CD14-positive monocyte (primary cell): Measurements from ENCODE around the gene MAPK4. TPM values are rescaled to one million over a fixed set of nuclear protein-coding genes. Genes with fewer than 3 reads are reported as not detected.

Experiments used
- DNase-seq, 3 donors: peaks; one replicate each; pipeline ENCODE4 v3.0.0-alpha.2; 2011 to 2022
- H2AFZ ChIP-seq: 2 replicates; pipeline ENCODE4 v1.6.0; 2012; ENCODE audit warnings: mild to moderate bottlenecking, low read depth, low read length, inconsistent platforms; ENCODE audit not compliant: insufficient read depth, poor library complexity, severe bottlenecking
- H3K27ac ChIP-seq, 2 donors: 1 replicate in 1 of 2; 2 replicates in 1 of 2; pipeline ENCODE4 v1.5.1; 2012 to 2013; ENCODE audit warnings: low read length in 2 of 2, control low read depth in 1 of 2, inconsistent platforms in 1 of 2, low read depth in 1 of 2, mild to moderate bottlenecking in 1 of 2
- H3K27me3 ChIP-seq, 2 donors: one replicate each; pipeline versions ENCODE4 v1.6.0 to v1.6.1; 2011 to 2013; ENCODE audit warnings: low read length in 2 of 2; ENCODE audit not compliant: control insufficient read depth in 2 of 2, insufficient read depth in 2 of 2
- H3K36me3 ChIP-seq, 2 donors: replicated peaks in 1 of 2; 1 replicate in 1 of 2; 2 replicates in 1 of 2; pipeline versions ENCODE4 v1.5.1 to v1.6.1; 2012 to 2013; ENCODE audit warnings: low read length in 2 of 2, control low read depth in 1 of 2, inconsistent platforms in 1 of 2, mild to moderate bottlenecking in 1 of 2; ENCODE audit not compliant: insufficient read depth in 2 of 2, control insufficient read depth in 1 of 2
- H3K4me1 ChIP-seq, 2 donors: 1 replicate in 1 of 2; 2 replicates in 1 of 2; pipeline versions ENCODE4 v1.5.1 to v1.6.1; 2012 to 2013; ENCODE audit warnings: low read length in 2 of 2, control low read depth in 1 of 2, inconsistent platforms in 1 of 2, mild to moderate bottlenecking in 1 of 2, moderate library complexity in 1 of 2; ENCODE audit not compliant: insufficient read depth in 2 of 2, control insufficient read depth in 1 of 2
- H3K4me2 ChIP-seq: replicated peaks from 2 replicates; pipeline ENCODE3; 2012; ENCODE audit warnings: low read length, moderate library complexity, mild to moderate bottlenecking; ENCODE audit not compliant: poor library complexity, severe bottlenecking; ENCODE audit errors: extremely low read depth
- H3K4me3 ChIP-seq, 3 experiments: fragments of 200-600 bp in 1 of 3; sonication (generic) in 1 of 3; replicated peaks in 1 of 3; 1 replicate in 2 of 3; 2 replicates in 1 of 3; pipeline ENCODE4 v1.5.1; 2011 to 2013; ENCODE audit warnings: low read length in 3 of 3, mild to moderate bottlenecking in 3 of 3, control low read depth in 2 of 3, low read depth in 2 of 3, inconsistent platforms in 1 of 3, moderate library complexity in 1 of 3
- H3K79me2 ChIP-seq: 2 replicates; pipeline ENCODE4 v1.6.0; 2012; ENCODE audit warnings: mild to moderate bottlenecking, control low read depth, inconsistent platforms, low read length, moderate library complexity; ENCODE audit not compliant: insufficient read depth
- H3K9ac ChIP-seq: 2 replicates; pipeline ENCODE4 v1.6.0; 2017; ENCODE audit warnings: low read length, mild to moderate bottlenecking; ENCODE audit not compliant: insufficient read depth, poor library complexity, severe bottlenecking
- H3K9me3 ChIP-seq, 2 donors: replicated peaks in 1 of 2; 1 replicate in 1 of 2; 2 replicates in 1 of 2; pipeline versions ENCODE4 v1.5.1 to v1.6.1; 2012 to 2013; ENCODE audit warnings: low read length in 2 of 2, control low read depth in 1 of 2; ENCODE audit not compliant: control insufficient read depth in 1 of 2, insufficient read depth in 1 of 2
- H4K20me1 ChIP-seq: 2 replicates; pipeline ENCODE4 v1.6.0; 2012; ENCODE audit warnings: mild to moderate bottlenecking, low read length, control low read depth, moderate library complexity; ENCODE audit not compliant: insufficient read depth
- H3K27ac Mint-ChIP-seq, 7 donors: one replicate each; pipeline ENCODE4 v1.8.0; 2020; ENCODE audit warnings: mild to moderate bottlenecking in 7 of 7, mixed read lengths in 7 of 7, moderate library complexity in 6 of 7, inconsistent platforms in 2 of 7
- H3K27me3 Mint-ChIP-seq, 3 donors: one replicate each; pipeline ENCODE4 v1.8.0; 2021 to 2022; ENCODE audit warnings: low read depth in 3 of 3, mild to moderate bottlenecking in 3 of 3, mixed read lengths in 3 of 3, moderate library complexity in 3 of 3, inconsistent platforms in 1 of 3
- H3K36me3 Mint-ChIP-seq, 2 donors: one replicate each; pipeline ENCODE4 v1.8.0; 2020; ENCODE audit warnings: mixed read lengths in 2 of 2, inconsistent platforms in 1 of 2, mild to moderate bottlenecking in 1 of 2
- H3K4me1 Mint-ChIP-seq: one replicate; pipeline ENCODE4 v1.8.0; 2020; ENCODE audit warnings: mild to moderate bottlenecking, mixed read lengths
- H3K4me3 Mint-ChIP-seq, 2 donors: one replicate each; pipeline ENCODE4 v1.8.0; 2020; ENCODE audit warnings: mild to moderate bottlenecking in 2 of 2, mixed read lengths in 2 of 2, moderate library complexity in 1 of 2
- H3K9me3 Mint-ChIP-seq, 7 donors: one replicate each; pipeline ENCODE4 v1.8.0; 2020 to 2022; ENCODE audit warnings: mixed read lengths in 7 of 7, mild to moderate bottlenecking in 6 of 7, moderate library complexity in 6 of 7, inconsistent platforms in 2 of 7
- WGBS: methylation state at CpG from one replicate; pipeline ENCODE4 v1.1.5; 2013; ENCODE audit warnings: missing lambda C conversion rate; ENCODE audit not compliant: insufficient coverage; 5-methylcytosine and 5-hydroxymethylcytosine counted together
- intact Hi-C, 2 donors: fragments of 100-400 bp; cut with micrococcal nuclease; formaldehyde crosslinking; loops; one replicate each; pipeline versions ENCODE4 v1.15.0 to v1.15.1; 2023
- polyA plus RNA-seq, 3 donors: library from polyadenylated mRNA; depleted of rRNA in 1 of 3; unstranded in 2 of 3; stranded (reverse) in 1 of 3; fragments of 300-500 nt in 2 of 3; fragments of >200 nt in 1 of 3; fragmentation: Illumina TruSeq in 2 of 3; gene quantifications; 1 replicate in 2 of 3; 2 replicates in 1 of 3; pipeline ENCODE4 v1.2.3, GENCODE V29; 2012 to 2021
- TF ChIP-seq, protein P1 (sequence below): fragments of 200-600 bp; IDR thresholded peaks from one replicate; pipeline ENCODE4 v1.8.0; 2022; ENCODE audit warnings: antibody characterized with exemption, mild to moderate bottlenecking

MAPK4 gene
- polyA plus RNA-seq, 3 donors: not detected

DNA sequence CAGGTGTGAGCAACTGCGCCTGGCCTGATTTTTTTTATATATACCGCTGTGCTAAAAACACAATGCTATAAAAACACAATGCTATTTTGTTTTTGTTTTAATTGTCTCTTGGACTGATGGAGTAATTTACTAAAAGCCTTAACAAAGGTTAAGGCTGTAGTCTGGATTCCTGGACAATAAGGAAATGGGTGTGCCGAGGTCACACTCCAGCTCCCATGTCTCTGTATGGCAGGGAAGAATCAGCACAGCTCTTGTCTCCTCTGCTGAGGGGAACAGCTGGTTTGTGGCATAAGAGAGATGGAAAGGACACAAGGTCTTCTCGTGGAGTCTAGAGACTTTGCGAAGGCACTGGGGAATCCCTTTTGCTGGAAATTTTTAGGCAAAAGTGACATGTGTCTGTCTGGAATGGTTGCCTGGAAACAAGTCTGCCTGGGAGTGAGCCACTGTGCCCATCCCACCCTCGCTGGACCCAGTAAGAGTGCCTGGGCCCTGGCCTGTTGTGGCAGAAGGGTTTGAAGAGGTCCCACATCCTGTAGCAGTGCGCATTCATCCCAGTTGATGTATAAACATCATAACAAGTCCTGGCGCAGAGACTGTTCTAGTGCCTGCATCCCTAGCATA is 73.1 kb downstream of the MAPK4 start:
- H3K36me3 Mint-ChIP-seq: no peaks in the 10 kb centered on the region
- Histone ChIP-seq H3K4me2 (no peak overlapping the region), H3K36me3 (no peaks in the 10 kb centered on the region), H3K4me1 (no peaks in the 10 kb centered on the region), H3K9ac (no peak overlapping the region), H3K79me2 (no peaks in the 10 kb centered on the region), H3K27me3 (no peaks in the 10 kb centered on the region), H3K27ac (no peak overlapping the region), H4K20me1 (no peaks in the 10 kb centered on the region), H3K9me3 (no peaks in the 10 kb centered on the region), H2AFZ (no peak overlapping the region), H3K4me3 (no peak overlapping the region)
- TF ChIP-seq, protein P1, sequence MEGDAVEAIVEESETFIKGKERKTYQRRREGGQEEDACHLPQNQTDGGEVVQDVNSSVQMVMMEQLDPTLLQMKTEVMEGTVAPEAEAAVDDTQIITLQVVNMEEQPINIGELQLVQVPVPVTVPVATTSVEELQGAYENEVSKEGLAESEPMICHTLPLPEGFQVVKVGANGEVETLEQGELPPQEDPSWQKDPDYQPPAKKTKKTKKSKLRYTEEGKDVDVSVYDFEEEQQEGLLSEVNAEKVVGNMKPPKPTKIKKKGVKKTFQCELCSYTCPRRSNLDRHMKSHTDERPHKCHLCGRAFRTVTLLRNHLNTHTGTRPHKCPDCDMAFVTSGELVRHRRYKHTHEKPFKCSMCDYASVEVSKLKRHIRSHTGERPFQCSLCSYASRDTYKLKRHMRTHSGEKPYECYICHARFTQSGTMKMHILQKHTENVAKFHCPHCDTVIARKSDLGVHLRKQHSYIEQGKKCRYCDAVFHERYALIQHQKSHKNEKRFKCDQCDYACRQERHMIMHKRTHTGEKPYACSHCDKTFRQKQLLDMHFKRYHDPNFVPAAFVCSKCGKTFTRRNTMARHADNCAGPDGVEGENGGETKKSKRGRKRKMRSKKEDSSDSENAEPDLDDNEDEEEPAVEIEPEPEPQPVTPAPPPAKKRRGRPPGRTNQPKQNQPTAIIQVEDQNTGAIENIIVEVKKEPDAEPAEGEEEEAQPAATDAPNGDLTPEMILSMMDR: no peak
- DNase-seq: no peak
- intact Hi-C loops: no loop called here
- 82% methylated on average over 5 of the region's 8 CpGs for WGBS
- H3K27ac Mint-ChIP-seq: no peak overlapping the region
- H3K4me1 Mint-ChIP-seq: no peaks in the 10 kb centered on the region
- H3K27me3 Mint-ChIP-seq: peaks cover 0 to 3% (median 2%) of the 10 kb centered on the region in 3 donors
- H3K9me3 Mint-ChIP-seq: peaks cover 0 to 6% (median 0%) of the 10 kb centered on the region in 7 donors
- H3K4me3 Mint-ChIP-seq: no peak overlapping the region

DNA sequence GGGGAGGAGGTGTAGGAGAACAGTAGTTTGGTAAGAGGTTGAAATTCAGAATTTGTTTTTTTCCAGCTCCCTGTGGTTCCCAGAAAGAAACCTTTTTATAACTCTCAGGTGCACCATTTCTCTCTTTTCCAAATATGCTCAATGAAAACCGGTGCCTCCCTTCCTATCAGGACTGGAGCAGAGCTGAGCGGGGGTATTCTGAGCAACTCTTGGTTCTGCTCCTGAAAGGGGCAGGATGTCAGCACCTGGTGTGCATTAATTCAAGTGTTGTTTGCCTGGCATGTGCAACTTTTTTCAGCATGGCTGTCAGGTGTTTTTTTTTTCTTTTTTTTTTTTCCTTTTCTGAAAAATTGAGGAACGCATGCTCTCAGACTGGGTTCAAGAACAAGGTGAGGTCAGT is 74.1 kb downstream of the MAPK4 start:
- H2AFZ ChIP-seq: no peak overlapping the region
- Mint-ChIP-seq H3K27ac (no peak overlapping the region), H3K4me3 (no peak overlapping the region), H3K27me3 (peaks cover 0 to 3% (median 2%) of the 10 kb centered on the region in 3 donors), H3K36me3 (no peaks in the 10 kb centered on the region), H3K9me3 (peaks cover 0 to 6% (median 0%) of the 10 kb centered on the region in 7 donors), H3K4me1 (no peaks in the 10 kb centered on the region)
- no peaks in the 10 kb centered on the region for H3K79me2 ChIP-seq
- H3K27ac ChIP-seq: no peak overlapping the region
- H4K20me1 ChIP-seq: no peaks in the 10 kb centered on the region
- H3K9ac ChIP-seq: no peak overlapping the region
- TF ChIP-seq, protein P1: no peak
- no peak overlapping the region for H3K4me3 ChIP-seq
- H3K4me1 ChIP-seq: no peaks in the 10 kb centered on the region
- H3K4me2 ChIP-seq: no peak overlapping the region
- DNase-seq: no peak
- no peaks in the 10 kb centered on the region for H3K27me3 ChIP-seq
- no peaks in the 10 kb centered on the region for H3K9me3 ChIP-seq
- WGBS: 88% methylated on average over 2 of the region's 3 CpGs
- H3K36me3 ChIP-seq: no peaks in the 10 kb centered on the region
- intact Hi-C loops: no loop called here
